Activated gamma-delta T cell treated with Interleukin-2 at 50 U/mL for 16 hours (primary cell): Measurements from ENCODE around the gene BEND3.
"Not testable (repeated sequence)": the region's sequence is repeated elsewhere in the genome, so short reads cannot be mapped to it uniquely, and the experiment has no call there.

Experiments used
- DNase-seq: peaks from one replicate; pipeline ENCODE4 v3.0.0-alpha.2; 2020

Gene BEND3

DNA sequence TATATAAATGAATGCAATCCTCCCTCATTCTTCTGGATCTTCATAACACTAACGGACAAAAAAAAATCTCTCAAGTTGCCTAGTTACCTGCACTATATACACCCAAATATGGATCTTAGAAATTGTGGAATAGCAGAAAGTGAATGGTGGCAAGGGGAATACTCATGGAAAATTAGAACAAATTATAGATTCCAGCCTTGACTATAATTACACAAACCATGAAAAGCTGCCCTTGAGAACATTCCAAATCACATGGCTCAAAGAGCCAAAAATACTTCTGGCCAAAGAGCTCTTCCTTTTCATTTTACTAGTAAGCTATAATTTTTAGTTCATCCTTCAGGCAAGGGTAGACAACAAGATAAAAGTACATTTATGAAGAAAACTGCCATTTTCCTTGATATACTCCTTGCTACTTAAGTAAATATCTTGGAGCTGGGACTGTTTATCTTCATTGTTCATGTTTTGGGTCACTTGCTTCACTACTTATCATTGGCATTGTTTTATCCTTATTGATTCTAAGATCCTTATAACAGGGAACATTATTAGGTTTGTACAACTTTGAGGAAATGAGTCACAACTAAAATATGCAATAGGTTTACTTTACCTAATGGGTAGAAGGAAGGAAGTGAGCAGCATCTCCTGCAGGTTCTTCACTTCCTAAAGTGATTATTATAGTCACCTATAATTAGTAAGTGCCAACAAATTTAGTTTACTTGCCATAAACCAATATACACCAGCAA is 93.7 kb downstream of the BEND3 start:
- DNase-seq, result no peak

DNA sequence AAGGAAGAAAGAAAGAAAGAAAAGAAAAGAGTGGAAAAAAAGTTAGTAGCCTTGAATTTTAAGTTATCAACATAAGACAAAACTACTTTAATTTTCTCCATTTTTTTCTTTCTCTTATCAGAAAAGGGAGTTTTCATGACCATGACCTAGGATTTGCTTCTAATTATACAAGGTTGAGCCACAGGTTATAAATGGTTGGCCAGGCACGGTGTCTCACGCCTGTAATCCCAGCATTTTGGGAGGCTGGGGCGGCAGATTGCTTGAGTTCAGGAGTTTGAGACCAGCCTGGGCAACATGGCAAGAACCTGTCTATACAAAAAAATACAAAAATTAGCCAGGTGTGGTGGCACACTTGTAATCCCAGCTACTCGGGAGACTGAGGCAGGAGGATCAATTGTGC is 95.1 kb downstream of the BEND3 start:
- DNase-seq, result no peak

DNA sequence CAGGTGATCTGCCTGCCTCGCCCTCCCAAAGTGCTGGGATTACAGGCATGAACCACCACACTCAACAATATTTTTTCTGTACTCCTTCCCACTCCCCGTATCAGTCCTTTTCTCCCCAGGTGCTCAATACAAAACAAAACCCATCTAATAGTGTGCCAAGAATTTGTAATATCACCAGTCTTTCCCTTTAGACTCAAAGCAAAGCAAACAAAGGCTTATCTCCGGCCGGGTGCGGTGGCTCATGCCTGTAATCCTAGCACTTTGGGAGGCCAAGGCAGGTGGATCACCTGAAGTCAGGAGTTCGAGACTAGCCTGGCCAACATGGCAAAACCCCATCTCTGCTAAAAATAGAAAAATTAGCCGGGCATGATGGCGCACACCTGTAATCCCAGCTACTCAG is 95.7 kb downstream of the BEND3 start:
- DNase-seq, result not testable (repeated sequence)

DNA sequence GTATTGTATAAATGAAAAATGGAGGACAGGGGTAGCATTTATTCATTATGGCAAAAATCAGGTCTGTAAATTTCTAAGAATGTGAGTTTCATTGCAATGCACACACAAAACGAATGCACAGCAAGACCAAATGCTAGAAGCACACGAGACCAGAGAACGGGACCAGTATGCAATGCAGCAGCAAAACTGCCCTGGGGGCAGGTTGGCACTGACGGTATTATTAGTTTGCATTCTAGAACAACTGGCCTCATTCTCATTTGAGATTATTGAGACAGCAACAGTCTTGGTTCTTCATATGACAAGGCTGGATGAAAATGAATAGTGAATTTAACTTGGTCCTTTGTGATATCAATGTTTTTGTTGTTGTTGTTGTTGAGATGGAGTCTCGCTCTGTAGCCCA is 96.3 kb downstream of the BEND3 start:
- DNase-seq, result no peak
